GM18502 (cell line): ENCODE results near the gene IL22.

Source experiments
- ATAC-seq: cut with Tn5 transposase; IDR thresholded peaks from one replicate; pipeline ENCODE4 v1.9.1; 2021; ENCODE audit warnings: mild to moderate bottlenecking; ENCODE audit not compliant: unreplicated experiment, poor library complexity

Gene IL22, protein sequence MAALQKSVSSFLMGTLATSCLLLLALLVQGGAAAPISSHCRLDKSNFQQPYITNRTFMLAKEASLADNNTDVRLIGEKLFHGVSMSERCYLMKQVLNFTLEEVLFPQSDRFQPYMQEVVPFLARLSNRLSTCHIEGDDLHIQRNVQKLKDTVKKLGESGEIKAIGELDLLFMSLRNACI

DNA sequence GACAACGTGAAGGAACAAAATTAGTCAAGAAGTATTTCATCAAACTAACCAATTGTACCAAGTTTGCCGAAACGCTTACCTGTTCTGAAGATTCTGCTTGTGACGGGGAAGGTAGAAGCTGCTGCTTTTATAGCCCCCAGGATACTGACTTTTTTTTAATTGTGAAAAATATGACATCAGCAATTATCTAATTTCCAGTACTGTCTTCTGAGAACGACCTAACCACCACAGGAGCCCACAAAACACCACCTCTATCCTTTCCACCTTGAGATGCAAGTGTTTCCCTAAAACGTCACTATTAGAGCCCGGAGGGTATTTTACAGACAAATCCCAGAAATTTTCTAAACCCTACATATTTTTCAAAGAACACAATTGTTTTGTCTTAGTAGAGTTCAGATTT, at the start of gene IL22:
Gene IL22, minus strand, starts transcription at position 101 of the 400 bp plus-strand sequence. CDS start 156 bp downstream, outside the sequence.
- ATAC-seq, result no peak

DNA sequence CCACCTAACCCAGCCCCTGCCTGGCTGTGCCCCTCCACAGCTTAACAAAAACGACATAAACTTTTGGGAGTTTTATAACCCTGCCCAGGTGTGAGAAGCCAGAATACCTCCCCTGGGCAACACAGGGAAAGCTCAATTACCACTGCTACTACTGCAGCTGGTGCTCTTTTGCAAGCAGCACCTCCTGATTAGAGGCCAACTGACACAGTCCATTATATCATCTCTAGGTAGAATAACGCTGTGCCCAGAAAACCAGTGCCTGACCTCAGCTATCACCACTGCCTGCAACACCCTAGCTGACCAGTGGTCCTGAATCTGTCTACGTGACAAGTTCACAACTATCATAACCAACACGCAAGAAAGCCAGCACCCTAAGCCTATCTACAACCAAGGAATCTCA, 44.5 kb upstream of the IL22 start:
- ATAC-seq, result no peak

DNA sequence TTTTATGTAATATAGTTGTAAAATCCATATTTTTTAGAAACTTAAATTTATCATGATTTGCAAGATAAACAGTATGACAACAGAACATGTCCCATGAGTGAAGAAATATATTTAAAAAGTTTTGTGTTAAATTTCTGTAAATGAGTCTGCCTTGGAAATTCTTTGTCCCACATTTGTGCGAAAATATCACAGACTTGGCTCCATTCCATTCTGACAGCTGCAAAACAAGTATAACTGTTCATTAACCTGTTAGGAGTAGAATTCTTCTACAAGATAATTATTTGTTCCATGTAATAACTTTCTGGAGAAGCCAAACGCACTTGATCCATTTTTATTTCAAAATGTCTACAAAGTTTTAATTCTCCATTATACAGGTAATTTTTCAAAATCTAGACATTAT, 40.8 kb upstream of the IL22 start:
- no peak for ATAC-seq

DNA sequence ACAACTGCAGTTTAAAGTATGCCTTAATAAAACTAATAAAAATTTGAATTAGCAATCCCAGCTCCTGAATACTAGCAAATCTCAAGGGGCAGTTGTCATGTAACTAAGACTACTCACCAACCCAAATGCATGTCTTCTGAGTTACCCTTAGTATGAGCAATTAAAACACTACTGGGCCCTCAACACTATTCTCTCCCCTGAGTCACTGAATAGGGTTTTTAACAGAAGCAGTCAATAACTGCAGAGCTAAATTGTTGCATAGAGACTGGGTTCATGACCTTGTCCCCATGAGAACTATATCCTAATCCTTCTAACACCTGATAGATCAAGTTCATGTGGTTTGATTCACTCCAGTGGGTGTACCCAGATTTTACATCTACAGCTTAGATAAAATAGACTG, 39.9 kb upstream of the IL22 start:
- ATAC-seq, result no peak

DNA sequence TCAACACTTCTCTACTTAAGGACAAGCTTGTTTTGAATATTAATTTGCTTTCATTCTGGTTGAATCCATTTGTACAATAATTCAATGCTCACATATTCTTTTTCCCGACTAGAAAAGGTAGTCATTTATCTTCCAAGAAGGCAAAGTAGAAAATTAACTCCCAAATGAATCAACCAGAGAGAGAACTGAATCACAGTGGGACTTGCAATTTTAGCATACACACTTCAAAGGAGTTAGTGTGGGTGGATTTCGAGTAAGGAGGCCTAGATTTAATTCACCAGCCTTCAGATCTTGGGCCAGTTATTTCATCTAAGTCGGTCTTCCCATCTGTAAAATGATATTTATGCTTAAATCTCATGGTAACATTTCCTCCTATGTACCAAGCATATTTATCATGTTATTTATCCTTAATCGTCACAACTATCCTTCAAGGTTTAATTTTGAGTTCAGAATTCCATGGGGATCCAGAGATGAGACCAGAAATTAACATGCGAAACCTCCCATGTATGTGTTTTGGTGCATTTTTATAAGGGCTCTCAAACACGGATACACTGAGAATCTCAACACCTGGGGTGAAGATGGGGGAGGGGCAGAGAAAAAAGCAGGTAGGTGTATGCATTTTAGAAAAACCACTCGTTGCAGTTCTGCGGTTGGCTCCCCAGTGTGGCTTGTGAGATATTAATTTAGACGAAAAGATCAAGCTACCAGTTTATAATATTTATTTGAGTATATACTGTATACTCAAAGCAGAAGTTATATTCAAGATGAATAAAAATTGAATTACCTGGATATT, 38.9 kb upstream of the IL22 start:
- no peak for ATAC-seq

DNA sequence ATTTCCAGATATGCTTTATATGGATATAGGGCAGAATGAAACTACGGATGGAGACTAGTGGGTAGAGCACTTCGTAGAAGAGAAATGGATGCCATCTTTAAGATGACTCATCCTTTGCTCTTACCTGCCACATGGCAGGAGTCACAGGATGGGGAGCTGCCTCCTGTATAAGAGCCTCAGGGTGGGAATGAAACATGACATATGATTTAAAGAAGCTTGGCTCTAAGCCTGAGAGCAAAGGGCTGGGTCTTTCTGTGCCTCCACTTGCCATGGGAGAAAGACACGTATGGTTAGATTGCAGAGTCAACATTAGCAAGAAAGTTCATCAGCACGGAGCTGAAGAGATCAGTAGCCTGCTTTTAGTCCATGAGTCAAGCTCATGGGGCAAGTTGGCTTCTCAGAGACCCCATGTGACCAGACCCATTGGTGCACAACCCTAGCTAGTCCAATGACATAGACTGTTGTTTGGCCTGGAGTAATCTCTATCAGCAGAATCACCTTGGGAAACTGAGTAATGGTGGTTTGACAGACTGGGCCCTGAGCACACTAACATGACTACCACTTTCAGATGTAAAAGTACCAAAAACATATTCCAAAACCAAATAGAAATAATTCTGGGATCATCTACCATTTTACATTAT, 38.1 kb upstream of the IL22 start:
- ATAC-seq, result no peak

DNA sequence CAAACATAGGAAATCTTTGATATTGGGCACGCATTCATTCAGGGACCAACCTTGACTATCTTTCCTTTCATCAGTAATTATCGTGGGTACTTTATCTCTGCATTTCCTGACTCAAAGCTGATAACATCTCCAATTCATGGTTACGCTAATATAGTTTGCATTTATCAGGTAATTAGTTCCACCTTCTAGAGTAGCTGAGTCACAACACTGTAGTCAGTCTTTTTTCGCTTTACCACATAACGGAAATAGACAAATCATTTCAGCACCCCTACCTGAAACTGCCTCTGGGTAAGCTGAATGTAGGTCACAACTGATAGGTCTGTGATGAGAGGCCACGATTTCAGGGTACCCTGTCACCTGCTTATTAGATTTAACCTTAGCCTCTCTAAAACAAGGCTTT, 36.7 kb upstream of the IL22 start:
- peak; percentile 99 for ATAC-seq

DNA sequence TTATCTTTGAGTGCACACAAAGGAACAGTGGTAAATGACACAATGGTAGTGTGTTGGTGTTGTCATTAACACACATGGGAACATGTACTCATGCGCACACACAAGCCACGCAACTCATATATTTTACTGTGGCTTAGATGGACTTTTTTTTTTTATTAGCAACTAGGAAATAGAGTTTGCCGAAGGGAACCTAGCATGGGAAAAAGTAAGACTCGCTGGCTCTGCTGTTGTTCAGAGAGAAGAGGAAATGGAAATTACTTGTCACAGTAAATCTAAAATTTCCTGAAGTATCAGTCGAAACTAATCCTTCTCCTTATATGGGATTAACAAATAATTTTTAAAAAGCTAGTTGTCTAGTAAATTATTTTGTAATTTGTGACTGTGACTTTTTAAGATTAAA, 33.7 kb upstream of the IL22 start:
- ATAC-seq, result no peak

DNA sequence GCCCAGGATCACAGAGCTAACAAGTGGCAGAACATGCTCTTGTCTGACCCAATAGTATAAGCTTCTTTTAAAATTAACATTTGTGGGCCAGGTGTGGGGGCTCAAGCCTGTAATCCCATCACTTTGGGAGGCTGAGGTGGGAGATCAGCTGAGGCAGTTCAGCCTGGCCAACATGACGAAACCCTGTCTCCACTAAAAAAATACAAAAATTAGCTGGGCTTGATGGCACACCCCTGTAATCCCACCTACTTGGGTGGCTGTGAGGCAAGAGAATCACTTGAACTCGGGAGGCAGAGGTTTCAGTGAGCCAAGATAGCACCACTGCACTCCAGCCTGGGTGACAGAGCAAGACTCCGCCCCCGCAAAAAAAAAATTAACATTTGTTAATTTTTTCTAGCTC, 33.0 kb upstream of the IL22 start:
- no peak for ATAC-seq

DNA sequence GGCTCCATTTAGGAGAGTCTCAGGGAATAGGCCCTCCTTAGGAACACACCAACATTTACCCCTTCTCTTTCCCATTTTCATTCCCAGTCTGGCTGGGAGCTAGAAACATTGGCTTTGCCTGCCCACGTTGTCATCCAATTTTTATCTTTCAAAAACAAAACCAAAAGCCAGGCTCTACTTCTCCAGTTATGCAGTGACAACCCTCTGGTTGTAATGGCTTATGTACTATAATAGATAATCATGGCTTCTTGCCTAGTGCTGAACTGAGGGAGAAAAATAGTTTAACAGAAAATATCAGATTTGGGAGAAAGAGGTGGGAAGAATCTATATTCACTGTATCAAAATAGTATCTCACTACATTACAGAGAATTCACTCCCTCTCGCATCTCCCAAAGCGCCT, 32.1 kb upstream of the IL22 start:
- no peak for ATAC-seq

DNA sequence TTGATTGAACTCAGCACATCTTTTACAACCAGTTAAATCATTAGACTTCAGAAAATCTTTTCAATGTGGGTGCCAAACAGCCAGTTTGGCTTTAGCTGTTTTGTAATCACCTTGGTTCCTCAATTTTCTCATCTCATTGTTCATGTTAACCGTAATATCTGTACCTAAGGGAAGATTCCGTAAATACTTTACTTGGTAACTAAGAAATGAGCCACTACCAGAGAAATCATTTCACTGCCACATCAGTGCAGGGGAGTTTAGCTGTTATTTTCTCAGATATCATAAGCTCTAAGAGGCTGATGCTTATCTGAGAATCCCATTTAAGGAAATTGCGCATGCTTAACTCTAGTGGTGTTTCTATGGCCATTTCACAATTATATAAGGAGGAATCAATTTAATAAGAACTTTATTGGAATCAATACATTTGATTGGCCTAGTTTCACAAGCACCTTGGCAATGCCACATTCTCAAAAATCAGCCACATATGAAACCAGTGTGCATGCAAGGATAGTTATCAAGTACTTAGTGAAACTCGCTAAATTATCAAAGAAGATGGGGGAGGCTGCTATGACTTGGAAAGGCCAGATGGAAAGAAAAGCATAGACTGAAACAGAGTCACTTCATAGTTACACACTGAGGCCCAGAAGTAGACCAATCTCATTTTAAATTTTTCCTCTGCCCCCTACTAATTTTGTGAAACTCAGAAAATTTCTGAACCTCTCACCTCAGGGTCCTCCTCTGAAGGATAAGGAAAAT, 28.1 kb upstream of the IL22 start:
- no peak for ATAC-seq

DNA sequence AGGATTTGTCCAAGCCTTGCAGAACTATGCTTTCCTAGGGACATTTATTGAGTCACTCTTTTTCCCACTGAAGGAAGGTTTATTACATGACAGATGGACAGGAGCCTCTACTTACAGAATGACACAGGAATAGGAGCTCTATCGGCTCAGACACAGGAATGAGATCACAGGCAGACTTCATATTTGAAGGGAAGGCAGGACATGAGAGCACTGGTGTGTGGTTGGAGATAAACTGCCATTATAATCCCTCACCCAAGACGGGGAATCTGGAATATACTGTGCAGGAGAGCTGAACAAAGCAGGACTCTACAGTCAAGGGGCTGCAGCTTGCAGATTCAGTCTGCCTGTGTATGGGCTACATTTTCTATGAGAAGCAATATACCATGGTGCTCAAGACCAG, 26.8 kb upstream of the IL22 start:
- no peak for ATAC-seq

DNA sequence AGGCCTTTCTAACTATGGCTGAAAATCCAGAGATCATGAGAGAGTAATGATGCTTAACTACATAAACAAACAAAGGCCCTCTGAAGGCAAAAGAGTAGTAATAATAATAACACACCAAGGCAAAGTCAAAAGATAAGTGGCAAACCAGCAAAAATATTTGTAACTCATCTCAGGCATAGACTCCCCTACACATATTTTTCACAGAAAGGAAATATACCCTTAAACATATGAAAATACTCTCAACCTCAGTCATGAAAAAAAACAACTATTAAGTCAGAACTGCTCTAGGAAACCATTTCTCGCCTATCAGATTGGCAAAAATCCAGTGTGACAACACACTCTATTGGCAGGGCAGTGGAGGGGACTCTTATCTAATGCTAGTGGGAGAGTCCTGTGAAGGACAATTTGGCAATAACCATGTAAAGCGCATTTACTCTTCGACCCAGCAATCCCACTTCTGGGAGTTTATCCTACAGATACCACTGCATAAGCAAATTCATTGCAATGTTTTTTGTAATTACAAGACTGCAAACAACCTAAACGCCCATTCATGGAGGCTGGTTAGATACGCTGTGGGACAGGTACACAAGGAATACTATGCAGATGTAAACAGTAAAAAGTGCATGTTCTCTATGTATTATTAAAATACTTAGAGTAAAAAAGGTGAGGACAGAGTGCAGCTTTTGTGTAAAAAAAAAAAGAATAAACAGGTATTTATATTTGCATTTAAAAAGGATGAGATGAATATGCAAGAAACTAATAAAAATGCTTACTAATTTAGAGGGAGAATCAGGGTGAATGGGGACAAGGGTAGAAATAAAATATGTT, 26.0 kb upstream of the IL22 start:
- ATAC-seq, result no peak

DNA sequence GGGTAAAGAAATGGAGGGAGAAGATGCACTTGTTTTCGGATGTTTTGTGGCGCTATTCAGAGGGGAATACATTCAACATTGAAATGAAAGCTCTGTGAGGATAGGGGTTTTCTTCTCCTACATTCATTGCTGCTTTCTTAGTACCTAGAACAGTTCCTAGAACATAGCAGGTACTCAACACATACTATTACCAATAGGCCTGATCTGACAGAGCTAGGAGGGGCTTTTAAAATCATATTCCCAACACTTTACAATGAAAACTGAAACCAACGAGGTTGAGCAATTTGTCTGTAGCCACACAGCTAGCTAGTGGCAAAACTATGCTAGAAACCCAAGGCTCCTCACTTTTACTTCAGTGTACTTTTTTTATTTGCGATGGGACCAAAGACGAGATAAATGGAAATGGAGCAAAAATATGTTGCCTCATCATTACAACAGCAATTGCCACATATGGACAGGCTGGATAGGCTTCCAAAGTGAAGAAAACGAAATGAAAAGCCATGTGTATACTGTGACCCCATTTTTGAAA, 23.1 kb upstream of the IL22 start:
- no peak for ATAC-seq

DNA sequence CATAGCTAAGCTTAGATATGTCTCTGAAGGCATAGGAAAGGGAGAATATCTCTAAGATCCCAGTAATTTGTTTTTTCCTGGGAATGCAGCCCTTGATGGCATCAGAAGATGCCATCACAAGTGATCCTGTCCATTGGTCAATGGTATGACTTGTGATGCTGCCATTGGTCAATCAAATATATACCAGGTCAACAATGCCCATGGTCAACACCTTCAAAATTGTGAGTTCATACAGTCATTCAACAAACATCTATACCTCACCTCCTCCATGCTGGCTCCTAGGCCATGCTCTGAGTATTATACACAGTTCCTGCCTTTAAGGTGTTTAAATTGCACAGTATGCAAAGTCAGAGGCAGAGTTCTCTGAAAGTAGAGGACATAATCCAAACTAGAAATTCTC, 19.3 kb upstream of the IL22 start:
- ATAC-seq, result no peak

DNA sequence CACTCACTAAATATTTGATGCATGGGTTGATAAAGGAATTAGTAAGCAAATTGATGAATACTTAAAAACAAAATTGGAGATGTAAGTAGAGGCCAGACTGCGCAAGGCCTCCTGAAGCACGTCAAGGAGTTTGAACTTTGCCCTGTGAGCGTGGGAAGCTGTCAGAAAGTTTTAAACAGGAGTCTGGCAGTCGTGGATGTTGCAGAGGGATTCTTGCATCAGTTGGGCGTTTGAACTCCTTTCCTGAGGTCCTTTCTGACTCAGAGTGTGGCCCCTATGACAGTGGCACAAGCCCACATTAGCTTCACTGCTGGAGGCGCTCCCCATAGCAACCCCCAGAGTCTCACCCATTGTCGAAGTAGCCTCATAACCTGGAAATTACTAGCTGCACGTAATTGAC, 17.9 kb upstream of the IL22 start:
- ATAC-seq, result no peak

DNA sequence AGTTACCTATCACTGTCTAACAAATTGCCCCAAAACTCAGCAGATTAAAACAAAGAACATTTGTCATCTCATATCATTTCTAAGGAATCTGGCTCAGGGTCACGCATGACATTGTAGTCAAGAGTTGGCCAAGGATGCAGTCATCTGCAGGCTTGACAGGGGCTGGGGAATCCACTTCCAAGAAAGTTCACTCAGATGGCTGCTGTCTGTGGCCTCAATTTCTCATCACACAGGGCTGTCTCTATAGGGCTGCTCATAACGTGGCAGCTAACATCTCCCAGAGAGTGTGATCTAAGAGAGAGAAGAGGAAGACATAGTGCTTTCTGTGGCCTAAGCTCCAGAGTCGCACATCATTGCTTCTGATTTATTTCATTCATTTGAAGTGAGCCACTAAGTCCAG, 17.0 kb upstream of the IL22 start:
- no peak for ATAC-seq

DNA sequence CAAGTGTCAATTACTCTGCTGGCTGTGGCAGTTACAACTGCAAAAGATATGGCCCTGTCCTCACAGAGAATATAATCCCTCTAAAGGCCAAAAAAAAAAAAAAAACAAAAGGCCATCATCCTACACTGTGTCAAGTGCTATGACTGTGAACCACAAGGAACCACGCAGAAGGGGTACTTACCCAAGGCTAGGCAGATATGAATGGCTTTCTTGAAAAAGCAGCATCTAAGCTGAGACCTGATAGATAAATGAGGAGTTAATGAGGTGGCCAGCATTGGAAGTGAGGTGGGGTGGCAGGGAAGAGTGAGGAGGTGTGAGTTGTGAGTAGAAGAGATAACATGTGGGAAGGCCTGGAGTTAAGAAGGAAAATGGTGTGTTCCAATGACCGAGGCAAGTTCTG, 16.4 kb upstream of the IL22 start:
- ATAC-seq, result no peak

DNA sequence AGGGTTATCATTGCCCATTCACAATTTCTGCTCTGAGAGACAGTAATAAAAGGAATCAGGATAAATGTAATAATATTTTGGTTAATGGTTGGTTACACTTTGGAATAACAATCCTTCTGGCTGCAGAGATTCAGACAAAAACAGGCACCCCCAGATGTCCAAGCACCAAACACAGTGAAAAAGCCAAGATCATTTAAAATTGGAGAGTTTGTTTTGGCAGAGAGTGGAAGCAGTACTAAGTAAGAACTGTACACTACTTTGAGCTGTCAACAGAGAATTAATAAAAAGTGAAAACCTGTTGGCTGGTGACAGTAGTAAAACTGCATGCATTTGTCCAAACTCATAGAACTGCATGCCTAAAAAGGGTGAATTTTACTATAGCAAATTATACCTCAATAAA, 15.6 kb upstream of the IL22 start:
- ATAC-seq, result no peak

DNA sequence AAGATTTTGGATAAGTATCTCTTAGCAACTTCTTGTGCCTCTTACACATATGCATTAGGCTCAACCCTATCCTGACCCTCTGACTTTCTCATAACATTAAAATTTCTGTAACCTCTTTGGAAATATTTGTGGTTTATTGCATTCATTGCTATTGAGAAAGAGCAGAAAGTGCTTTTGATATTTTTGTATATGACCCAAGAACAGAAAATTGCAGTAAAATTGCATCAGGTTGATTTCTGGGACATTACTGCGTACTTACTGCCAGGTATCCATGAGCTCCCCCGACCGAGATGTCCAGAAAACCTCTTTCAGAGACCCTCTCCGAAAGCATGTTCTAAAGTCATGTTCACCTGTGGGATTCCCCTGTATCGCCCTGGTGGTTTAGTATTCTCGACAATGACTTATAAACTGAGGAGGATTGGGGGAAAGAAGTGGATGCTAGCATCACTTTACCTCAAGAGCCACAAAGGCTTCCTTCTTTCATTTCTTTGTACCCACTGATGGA, 14.5 kb upstream of the IL22 start:
- ATAC-seq, result no peak
